ENCODE results near the gene MGST2. TPM values are rescaled to one million over a fixed set of nuclear protein-coding genes. Genes with fewer than 3 reads are reported as not detected.
A peak's percentile ranks its signal among the peaks of the same experiment; 100 is the strongest.

Gene MGST2
- total RNA-seq, 1 donor from 2014 or later = 66.3 TPM

DNA sequence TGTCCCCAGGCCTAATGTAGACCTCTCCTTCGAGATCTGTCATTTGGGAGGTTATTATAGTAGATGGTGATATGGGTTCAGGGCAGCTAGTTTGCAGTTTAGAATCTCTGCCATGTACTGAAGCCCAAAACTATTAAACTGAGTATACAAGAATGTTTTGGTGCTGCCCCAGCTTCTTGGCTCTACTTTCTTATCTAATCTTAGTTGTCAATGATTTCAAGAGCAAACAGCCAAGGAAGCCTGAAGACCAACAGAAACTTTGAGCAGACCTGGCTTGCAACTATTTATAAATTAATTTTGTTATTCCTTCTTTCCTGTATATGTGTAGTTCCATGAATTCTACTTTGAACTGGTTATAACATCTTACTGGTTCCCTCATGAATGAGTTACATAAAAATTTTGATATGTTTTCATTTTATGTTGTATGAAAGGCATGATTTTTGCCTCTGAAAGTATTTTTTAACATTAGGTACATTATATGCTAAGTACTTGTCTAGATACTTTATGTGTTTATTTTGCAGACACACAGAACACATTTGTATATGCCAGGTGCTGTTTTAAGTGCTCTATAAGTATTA lies 2.0 kb upstream of the MGST2 start:
- DNase-seq (ENCODE audit: low read depth) = no peak
- TF ChIP-seq, protein P1, sequence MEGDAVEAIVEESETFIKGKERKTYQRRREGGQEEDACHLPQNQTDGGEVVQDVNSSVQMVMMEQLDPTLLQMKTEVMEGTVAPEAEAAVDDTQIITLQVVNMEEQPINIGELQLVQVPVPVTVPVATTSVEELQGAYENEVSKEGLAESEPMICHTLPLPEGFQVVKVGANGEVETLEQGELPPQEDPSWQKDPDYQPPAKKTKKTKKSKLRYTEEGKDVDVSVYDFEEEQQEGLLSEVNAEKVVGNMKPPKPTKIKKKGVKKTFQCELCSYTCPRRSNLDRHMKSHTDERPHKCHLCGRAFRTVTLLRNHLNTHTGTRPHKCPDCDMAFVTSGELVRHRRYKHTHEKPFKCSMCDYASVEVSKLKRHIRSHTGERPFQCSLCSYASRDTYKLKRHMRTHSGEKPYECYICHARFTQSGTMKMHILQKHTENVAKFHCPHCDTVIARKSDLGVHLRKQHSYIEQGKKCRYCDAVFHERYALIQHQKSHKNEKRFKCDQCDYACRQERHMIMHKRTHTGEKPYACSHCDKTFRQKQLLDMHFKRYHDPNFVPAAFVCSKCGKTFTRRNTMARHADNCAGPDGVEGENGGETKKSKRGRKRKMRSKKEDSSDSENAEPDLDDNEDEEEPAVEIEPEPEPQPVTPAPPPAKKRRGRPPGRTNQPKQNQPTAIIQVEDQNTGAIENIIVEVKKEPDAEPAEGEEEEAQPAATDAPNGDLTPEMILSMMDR (conservative IDR thresholded peaks at IDR 0.05; ENCODE audit: low read depth, low read length) = no peak
- no peak overlapping the region for H3K4me3 ChIP-seq (ENCODE audit: low read depth, low read length)

DNA sequence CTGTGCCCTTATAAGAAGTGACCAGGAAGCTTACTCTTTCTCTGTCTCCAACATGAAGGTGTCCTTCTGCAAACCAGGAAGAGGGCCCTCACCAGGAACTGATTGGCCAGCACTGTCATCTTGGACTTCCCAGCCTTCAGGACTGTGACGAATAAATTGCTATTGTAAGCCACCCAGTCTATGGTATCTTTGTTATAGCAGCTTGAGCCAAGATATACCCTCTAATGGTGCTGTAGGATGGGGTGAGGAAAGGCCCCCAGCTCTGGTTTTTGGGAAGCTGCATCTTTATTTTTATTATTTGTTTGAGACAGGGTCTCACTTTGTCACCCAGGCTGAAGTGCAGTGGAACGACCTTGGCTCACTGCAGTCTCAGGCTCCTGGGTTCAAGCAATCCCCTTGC lies 1.2 kb upstream of the MGST2 start:
- H3K4me3 ChIP-seq (ENCODE audit: low read depth, low read length) = no peak overlapping the region
- no peak for DNase-seq (ENCODE audit: low read depth)
- TF ChIP-seq, protein P1 (conservative IDR thresholded peaks at IDR 0.05; ENCODE audit: low read depth, low read length) = no peak

DNA sequence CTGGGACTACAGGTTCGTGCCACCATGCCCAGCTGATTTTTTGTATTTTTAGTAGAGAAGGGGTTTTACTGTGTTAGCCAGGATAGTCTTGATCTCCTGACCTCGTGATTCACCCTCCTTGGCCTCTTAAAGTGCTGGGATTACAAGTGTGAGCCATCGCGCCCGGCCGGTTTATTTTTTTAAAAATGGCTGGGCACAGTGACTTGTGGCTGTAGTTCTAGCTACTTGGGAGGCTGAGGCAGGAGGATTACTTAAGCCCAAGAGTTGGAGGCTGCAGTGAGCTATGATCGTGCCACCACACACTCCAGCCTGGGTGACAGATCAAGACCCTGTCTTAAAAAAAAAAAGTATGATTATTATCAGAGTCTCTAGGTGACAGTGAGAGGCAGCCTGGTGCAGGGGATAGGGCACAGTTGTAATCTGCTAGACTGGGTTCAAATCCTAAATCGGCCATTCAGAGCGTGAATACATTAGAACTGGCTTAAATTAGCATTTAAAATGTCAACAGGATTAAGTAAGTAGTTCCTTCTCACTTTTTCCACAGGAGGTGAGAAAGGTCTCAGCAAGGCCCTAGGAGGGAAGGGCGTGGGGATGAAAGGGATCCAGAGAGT lies 435 bp upstream of the MGST2 start:
- TF ChIP-seq, protein P1 (conservative IDR thresholded peaks at IDR 0.05; ENCODE audit: low read depth, low read length) = no peak

DNA sequence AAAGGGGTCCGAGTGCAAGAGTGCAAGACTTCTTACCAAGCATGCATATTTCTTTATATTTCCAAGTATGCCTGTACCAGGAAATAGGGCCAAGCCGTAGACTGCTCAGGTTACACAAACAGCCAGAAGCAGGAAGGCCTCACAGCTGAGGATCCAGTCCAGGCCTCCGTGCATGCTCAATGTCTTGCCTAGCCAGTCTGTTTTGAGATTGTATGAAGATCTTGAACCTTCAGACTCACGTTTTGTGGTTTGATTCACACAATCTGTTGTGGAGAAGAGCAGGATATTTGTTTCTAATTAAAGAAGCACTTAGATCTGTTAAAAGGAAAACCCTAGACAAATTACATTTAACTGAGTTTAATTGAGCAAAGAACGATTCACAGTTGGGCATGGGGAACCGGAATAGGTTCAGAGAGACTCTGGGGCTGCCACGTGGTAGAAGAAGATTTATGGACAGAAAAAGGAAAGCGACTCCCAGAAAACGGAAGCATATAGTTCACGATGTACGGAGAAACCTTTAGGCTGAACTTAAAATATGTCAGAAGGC lies 1.2 kb downstream of the MGST2 start:
- DNase-seq (ENCODE audit: low read depth) = no peak
- peak overlapping the region; percentile 72 for H3K4me3 ChIP-seq (ENCODE audit: low read depth, low read length)
- TF ChIP-seq, protein P1 (conservative IDR thresholded peaks at IDR 0.05; ENCODE audit: low read depth, low read length) = no peak

More for the DNA sequence above, 435 bp upstream of the MGST2 start:
- H3K4me3 ChIP-seq (ENCODE audit: low read depth, low read length) = peak overlapping the region; percentile 72
- no peak for DNase-seq (ENCODE audit: low read depth)

DNA sequence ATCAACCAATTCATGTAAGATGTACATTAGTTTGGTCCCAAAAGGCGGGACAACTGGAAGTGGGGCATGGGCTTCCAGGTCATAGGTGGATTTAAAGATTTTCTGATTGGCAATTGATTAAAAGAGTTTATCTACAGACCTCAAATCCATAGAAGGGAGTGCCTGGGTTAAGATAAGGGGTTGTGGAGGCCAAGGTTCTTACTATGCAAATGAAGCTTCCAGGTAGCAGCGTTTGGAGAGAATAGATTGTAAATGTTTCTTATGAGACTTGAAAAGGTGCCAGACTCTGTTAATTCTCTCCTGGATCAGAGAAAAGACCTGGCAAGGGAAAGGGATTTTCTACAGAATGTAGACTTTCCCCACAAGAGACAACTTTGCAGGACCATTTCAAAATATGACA lies 2.4 kb downstream of the MGST2 start:
- no peak overlapping the region for H3K4me3 ChIP-seq (ENCODE audit: low read depth, low read length)
- DNase-seq (ENCODE audit: low read depth) = no peak
- TF ChIP-seq, protein P1 (conservative IDR thresholded peaks at IDR 0.05; ENCODE audit: low read depth, low read length) = no peak

DNA sequence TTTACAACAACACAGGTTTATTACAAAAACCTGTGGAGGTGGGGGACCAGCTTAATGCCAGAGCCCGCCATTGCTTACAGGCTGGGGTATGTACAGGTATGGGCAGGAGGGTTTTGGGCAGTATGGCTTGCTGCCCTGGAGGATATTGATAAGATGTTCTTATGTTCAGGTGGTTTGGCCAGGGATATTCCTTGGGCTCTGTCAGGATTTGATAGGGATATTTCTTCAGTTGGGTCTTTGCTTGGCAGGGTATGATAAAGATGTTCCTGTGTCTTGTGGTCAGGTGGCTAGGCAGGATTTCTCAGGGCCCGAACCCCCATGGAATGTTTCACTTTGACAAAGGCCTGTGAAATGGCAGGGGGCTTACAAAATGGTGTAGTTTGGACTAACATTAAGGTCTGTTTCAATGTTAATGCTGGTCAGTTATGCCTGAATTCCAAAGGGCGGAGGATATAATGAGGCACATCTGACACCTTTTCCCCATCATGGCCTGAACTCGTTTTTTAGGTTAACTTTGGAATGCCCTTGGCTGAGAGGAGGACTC lies 3.1 kb downstream of the MGST2 start:
- TF ChIP-seq, protein P1 (conservative IDR thresholded peaks at IDR 0.05; ENCODE audit: low read depth, low read length) = no peak
- no peak overlapping the region for H3K4me3 ChIP-seq (ENCODE audit: low read depth, low read length)
- DNase-seq (ENCODE audit: low read depth) = no peak

Data from epithelial cell of proximal tubule (primary cell).